Measurements from ENCODE around the gene MTHFSD. TPM values are rescaled to one million over a fixed set of nuclear protein-coding genes. Genes with fewer than 3 reads are reported as not detected.

The MTHFSD gene
- total RNA-seq, 3 donors from 2014 or later: 18.9 to 21.2 (median 20.1) TPM

DNA sequence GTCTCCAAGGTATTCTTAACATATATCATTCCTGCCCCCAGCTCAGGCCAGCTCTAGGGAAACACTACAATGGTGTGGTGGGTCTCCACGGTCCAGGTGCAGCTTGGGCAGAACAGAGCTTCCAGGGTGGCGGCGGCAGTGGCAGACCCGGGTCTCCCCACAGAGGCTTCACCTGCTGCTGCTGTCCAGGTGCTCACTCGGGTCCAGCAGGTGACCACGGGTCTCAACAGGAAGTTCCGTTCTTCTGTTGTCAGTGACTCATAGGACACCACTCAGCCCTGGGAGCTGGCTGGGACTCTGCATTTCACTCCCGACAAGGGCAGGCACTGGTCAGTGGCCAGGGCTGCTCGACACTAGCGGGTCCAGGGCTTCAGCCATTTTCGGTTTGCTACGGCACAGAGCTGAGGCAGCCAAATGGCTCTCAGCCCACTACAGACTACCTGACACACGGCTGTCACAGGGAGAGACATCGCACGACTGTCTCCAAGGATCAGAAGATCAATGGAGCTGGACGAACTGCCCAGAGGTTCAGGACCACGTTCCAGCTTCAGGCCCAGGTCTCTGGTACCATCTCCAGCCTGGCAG is 16.7 kb downstream of the MTHFSD start:
- H3K36me3 Mint-ChIP-seq (ENCODE audit: insufficient read depth): peaks cover 42% of the 10 kb centered on the region
- H3K9me3 Mint-ChIP-seq: no peaks in the 10 kb centered on the region
- no peaks in the 10 kb centered on the region for H3K4me1 Mint-ChIP-seq (ENCODE audit: low read depth)
- no peak overlapping the region for H3K4me3 Mint-ChIP-seq
- H3K27me3 Mint-ChIP-seq (ENCODE audit: low read depth): no peaks in the 10 kb centered on the region
- DNase-seq: no peak
- ATAC-seq: no peak

GRCh38 chr16:86537486-86537885 is 17.5 kb downstream of the MTHFSD start:
- peaks cover 37% of the 10 kb centered on the region for H3K36me3 Mint-ChIP-seq (ENCODE audit: insufficient read depth)
- DNase-seq: no peak
- H3K4me1 Mint-ChIP-seq (ENCODE audit: low read depth): no peaks in the 10 kb centered on the region
- no peaks in the 10 kb centered on the region for H3K9me3 Mint-ChIP-seq
- no peak overlapping the region for H3K4me3 Mint-ChIP-seq
- H3K27me3 Mint-ChIP-seq (ENCODE audit: low read depth): no peaks in the 10 kb centered on the region
- ATAC-seq: no peak

DNA sequence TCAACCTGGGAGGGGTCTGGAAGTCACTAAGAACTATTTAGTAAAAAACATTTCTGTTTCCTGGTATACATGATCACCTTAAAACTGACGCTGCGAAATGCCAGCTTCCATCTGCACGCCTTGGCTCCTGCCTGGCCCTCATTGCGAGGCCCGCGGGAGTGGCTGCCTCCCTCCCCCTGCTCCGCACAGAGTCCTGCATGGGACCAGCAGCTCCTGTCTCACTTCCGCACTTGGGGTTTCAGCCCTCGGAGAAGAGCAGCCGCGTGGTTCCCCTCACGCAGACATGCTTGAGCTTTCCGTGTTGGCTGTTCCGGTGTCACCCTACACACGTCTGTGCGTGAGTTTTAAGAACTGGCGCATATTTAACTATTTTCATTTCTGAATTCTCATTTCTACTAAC is 18.4 kb downstream of the MTHFSD start:
- Mint-ChIP-seq H3K27me3 (ENCODE audit: low read depth) (no peaks in the 10 kb centered on the region), H3K4me3 (no peak overlapping the region), H3K36me3 (ENCODE audit: insufficient read depth) (peaks cover 31% of the 10 kb centered on the region), H3K4me1 (ENCODE audit: low read depth) (no peaks in the 10 kb centered on the region), H3K9me3 (no peaks in the 10 kb centered on the region)
- DNase-seq (no peak), ATAC-seq (no peak)

- no peak for ATAC-seq
- H3K36me3 Mint-ChIP-seq (ENCODE audit: insufficient read depth): peaks cover 18% of the 10 kb centered on the region
- H3K9me3 Mint-ChIP-seq: no peaks in the 10 kb centered on the region
- H3K4me3 Mint-ChIP-seq: no peak overlapping the region
- no peaks in the 10 kb centered on the region for H3K4me1 Mint-ChIP-seq (ENCODE audit: low read depth)
- DNase-seq: no peak
- no peaks in the 10 kb centered on the region for H3K27me3 Mint-ChIP-seq (ENCODE audit: low read depth)
Observed at GRCh38 chr16:86534779-86535615, 20.0 kb downstream of the MTHFSD start.

- Mint-ChIP-seq H3K27me3 (ENCODE audit: low read depth) (no peaks in the 10 kb centered on the region), H3K9me3 (no peaks in the 10 kb centered on the region), H3K36me3 (ENCODE audit: insufficient read depth) (peaks cover 12% of the 10 kb centered on the region), H3K4me3 (no peak overlapping the region), H3K4me1 (ENCODE audit: low read depth) (no peaks in the 10 kb centered on the region)
- ATAC-seq: no peak
- no peak for DNase-seq
Observed at GRCh38 chr16:86533767-86534351, 21.2 kb downstream of the MTHFSD start.

- H3K27me3 Mint-ChIP-seq (ENCODE audit: low read depth): no peaks in the 10 kb centered on the region
- H3K9me3 Mint-ChIP-seq: no peaks in the 10 kb centered on the region
- H3K36me3 Mint-ChIP-seq (ENCODE audit: insufficient read depth): peaks cover 6% of the 10 kb centered on the region
- no peak overlapping the region for H3K4me3 Mint-ChIP-seq
- no peak for DNase-seq
- ATAC-seq: no peak
- H3K4me1 Mint-ChIP-seq (ENCODE audit: low read depth): no peaks in the 10 kb centered on the region
Observed at GRCh38 chr16:86533076-86533475, 22.0 kb downstream of the MTHFSD start.

- no peak overlapping the region for H3K4me3 Mint-ChIP-seq
- no peak for DNase-seq
Observed at GRCh38 chr16:86532526-86532815, 22.6 kb downstream of the MTHFSD start.

DNA sequence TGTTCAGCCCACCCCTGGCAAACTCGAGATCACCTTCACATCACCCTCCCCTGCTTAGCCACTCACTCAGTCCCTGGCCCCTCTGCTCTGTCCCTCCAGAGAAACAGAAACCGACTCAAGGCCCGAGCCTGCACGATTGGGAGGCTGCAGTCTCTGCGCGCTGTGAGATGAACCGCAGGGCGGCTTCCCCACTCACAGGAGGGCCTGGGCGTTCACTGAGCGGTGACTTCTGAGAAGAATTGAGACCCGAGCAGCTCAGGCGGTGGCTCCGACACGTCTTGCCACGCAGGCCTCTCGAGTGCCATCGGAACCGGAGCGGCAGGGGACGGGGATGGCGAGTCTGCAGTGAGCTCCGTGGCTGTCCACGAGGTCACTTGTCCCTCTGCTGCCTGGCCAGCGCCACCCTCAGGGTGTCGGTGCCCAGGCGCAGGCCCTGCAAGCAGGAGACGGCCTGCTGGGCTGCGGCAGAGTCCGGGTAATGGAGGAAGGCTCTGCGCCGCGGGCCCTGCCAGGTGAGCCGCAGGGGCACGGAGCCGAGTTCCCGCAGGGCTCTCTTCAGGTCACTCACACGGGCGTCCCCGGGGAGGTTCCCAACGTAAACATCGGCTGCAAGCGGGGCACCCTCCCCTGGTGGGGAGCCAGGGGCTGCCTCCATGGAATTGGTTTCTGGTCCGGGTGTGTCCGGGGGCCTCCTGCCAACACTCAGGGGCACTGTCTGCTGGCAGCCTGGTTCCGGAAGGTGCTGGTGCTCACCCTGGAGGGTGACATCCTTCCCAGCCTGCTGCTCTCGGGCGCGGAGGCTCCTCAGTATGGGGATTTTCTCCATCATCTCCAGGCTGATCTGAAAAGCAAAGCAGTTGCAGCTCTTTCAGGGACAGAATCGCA is 23.2 kb downstream of the MTHFSD start:
- no peaks in the 10 kb centered on the region for H3K4me1 Mint-ChIP-seq (ENCODE audit: low read depth)
- no peak overlapping the region for H3K4me3 Mint-ChIP-seq
- H3K9me3 Mint-ChIP-seq: no peaks in the 10 kb centered on the region
- DNase-seq: no peak
- H3K36me3 Mint-ChIP-seq (ENCODE audit: insufficient read depth): peaks cover 6% of the 10 kb centered on the region
- no peaks in the 10 kb centered on the region for H3K27me3 Mint-ChIP-seq (ENCODE audit: low read depth)
- ATAC-seq: no peak

More at GRCh38 chr16:86532526-86532815, 22.6 kb downstream of the MTHFSD start:
- H3K36me3 Mint-ChIP-seq (ENCODE audit: insufficient read depth): peaks cover 6% of the 10 kb centered on the region
- no peaks in the 10 kb centered on the region for H3K9me3 Mint-ChIP-seq
- H3K27me3 Mint-ChIP-seq (ENCODE audit: low read depth): no peaks in the 10 kb centered on the region
- H3K4me1 Mint-ChIP-seq (ENCODE audit: low read depth): no peaks in the 10 kb centered on the region
- no peak for ATAC-seq

DNA sequence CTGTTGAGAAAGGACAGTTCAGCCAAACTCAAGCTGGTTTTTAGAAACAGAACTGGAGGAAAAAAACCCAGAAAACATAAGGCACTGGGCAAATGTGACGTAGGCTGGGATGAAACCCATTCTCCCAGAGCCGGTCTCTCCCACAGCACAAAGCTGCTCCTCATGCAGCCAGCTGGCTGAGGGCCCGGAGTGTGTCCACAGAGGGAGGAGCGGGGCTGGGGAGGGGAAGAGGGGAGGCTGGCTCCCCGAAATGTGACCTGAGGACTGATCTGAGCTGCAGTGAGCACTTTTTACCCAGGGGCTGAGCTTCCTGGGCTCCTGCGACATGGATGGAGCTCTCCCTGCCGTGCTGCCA is 23.9 kb downstream of the MTHFSD start:
- Mint-ChIP-seq H3K4me1 (ENCODE audit: low read depth) (no peaks in the 10 kb centered on the region), H3K4me3 (no peak overlapping the region), H3K36me3 (ENCODE audit: insufficient read depth) (peaks cover 6% of the 10 kb centered on the region), H3K9me3 (no peaks in the 10 kb centered on the region), H3K27me3 (ENCODE audit: low read depth) (no peaks in the 10 kb centered on the region)
- DNase-seq: no peak
- ATAC-seq: no peak

- peaks cover 6% of the 10 kb centered on the region for H3K36me3 Mint-ChIP-seq (ENCODE audit: insufficient read depth)
- no peaks in the 10 kb centered on the region for H3K9me3 Mint-ChIP-seq
- H3K27me3 Mint-ChIP-seq (ENCODE audit: low read depth): no peaks in the 10 kb centered on the region
- H3K4me1 Mint-ChIP-seq (ENCODE audit: low read depth): no peaks in the 10 kb centered on the region
- ATAC-seq (no peak), DNase-seq (no peak)
- H3K4me3 Mint-ChIP-seq: no peak overlapping the region
Observed at GRCh38 chr16:86530251-86531190, 24.5 kb downstream of the MTHFSD start.

DNA sequence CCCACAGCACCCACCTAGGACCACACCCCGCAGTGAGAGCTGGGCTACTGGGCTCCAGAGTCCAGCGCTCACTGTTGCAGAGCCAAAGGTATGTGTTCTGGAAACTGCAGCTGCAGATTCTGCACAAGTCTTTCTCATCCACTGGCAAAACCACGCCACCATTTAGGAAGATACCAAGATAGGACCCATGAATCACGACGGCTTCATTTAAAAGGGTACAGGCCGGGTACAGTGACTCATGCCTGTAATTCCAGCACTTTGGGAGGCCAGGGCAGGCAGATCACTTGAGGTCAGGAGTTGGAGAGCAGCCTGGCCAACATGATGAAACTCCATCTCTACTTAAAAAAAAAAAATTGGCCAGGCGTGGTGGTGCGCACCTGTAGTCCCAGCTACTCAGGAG is 25.9 kb downstream of the MTHFSD start:
- H3K36me3 Mint-ChIP-seq (ENCODE audit: insufficient read depth): peaks cover 6% of the 10 kb centered on the region
- H3K9me3 Mint-ChIP-seq: no peaks in the 10 kb centered on the region
- H3K4me3 Mint-ChIP-seq: no peak overlapping the region
- ATAC-seq: no peak
- no peaks in the 10 kb centered on the region for H3K27me3 Mint-ChIP-seq (ENCODE audit: low read depth)
- no peak for DNase-seq
- no peaks in the 10 kb centered on the region for H3K4me1 Mint-ChIP-seq (ENCODE audit: low read depth)

- Mint-ChIP-seq H3K4me1 (ENCODE audit: low read depth) (no peaks in the 10 kb centered on the region), H3K9me3 (no peaks in the 10 kb centered on the region), H3K27me3 (ENCODE audit: low read depth) (no peaks in the 10 kb centered on the region), H3K36me3 (ENCODE audit: insufficient read depth) (peaks cover 6% of the 10 kb centered on the region), H3K4me3 (no peak overlapping the region)
- DNase-seq: no peak
- ATAC-seq: no peak
Observed at GRCh38 chr16:86528061-86528929, 26.7 kb downstream of the MTHFSD start.

- DNase-seq: no peak
- Mint-ChIP-seq H3K9me3 (no peaks in the 10 kb centered on the region), H3K4me1 (ENCODE audit: low read depth) (no peaks in the 10 kb centered on the region), H3K27me3 (ENCODE audit: low read depth) (peaks cover 3% of the 10 kb centered on the region), H3K36me3 (ENCODE audit: insufficient read depth) (peaks cover 5% of the 10 kb centered on the region), H3K4me3 (no peak overlapping the region)
- ATAC-seq: no peak
Observed at GRCh38 chr16:86527366-86527765, 27.7 kb downstream of the MTHFSD start.

Measured in activated T-cell treated with anti-CD3 and anti-CD28 coated beads, Interleukin-2, amount 50 U/mL, for 4 hours (primary cell).